A549 (cell line): ENCODE results near the gene TRMU.

Experiments used
- CBX2 ChIP-seq: fragments of 200-600 bp; sonication (generic); IDR thresholded peaks from 2 replicates; pipeline ENCODE4 v1.6.1; 2016; ENCODE audit warnings: low read depth, mild to moderate bottlenecking, borderline replicate concordance
- CEBPB ChIP-seq, 2 experiments: fragments of >200 bp in 1 of 2; sonication (Bioruptor Twin) in 1 of 2; formaldehyde crosslinking in 1 of 2; IDR thresholded peaks; 2 replicates each; pipeline ENCODE4 v1.6.1; 2012 to 2016
- CHD4 ChIP-seq: fragments of 200-600 bp; sonication (generic); IDR thresholded peaks from 2 replicates; pipeline ENCODE4 v1.6.1; 2016; ENCODE audit warnings: antibody characterized with exemption, mild to moderate bottlenecking, borderline replicate concordance
- CTCF ChIP-seq: fragments of >200 bp; sonication (Bioruptor Twin); formaldehyde crosslinking; IDR thresholded peaks from 3 replicates; pipeline ENCODE4 v1.5.1; 2016
- GATA3 ChIP-seq: IDR thresholded peaks from 2 replicates; pipeline ENCODE4 v1.6.1; 2012; ENCODE audit warnings: borderline replicate concordance
- ZFP36 ChIP-seq: fragments of 450-650 bp; IDR thresholded peaks from 2 replicates; pipeline ENCODE4 v1.6.1; 2014; ENCODE audit warnings: borderline replicate concordance; ENCODE audit not compliant: partially characterized antibody
- TF ChIP-seq, protein P1 (sequence below): IDR thresholded peaks from 2 replicates; pipeline ENCODE4 v1.6.1; 2012

DNA sequence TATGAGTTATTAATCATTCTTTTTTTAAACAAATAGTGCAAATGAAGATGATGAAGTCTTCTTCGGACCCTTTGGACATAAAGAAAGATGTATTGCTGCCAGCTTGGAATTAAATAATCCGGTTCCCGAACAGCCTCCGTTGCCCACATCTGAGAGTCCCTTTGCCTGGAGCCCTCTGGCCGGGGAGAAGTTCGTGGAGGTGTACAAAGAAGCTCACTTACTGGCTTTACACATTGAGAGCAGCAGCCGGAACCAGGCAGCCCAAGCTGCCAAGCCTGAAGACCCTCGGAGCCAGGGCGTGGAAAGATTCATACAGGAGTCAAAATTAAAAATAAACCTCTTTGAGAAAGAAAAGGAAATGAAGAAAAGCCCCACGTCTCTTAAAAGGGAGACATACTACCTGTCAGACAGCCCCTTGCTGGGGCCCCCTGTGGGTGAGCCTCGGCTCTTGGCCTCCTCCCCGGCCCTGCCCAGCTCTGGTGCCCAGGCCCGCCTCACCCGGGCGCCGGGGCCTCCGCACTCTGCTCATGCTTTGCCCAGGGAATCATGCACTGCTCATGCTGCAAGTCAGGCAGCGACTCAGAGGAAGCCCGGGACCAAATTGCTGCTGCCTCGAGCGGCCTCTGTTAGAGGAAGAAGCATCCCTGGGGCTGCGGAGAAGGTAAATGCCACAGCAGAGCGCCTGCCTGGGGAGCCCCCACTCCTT, 27.1 kb upstream of the TRMU start:
- TF ChIP-seq CTCF (no peak), ZFP36 (no peak), CEBPB (IDR thresholded peaks at IDR 0.05) (no peak), CHD4 (no peak), GATA3 (no peak), CBX2 (no peak)
- TF ChIP-seq, protein P1, sequence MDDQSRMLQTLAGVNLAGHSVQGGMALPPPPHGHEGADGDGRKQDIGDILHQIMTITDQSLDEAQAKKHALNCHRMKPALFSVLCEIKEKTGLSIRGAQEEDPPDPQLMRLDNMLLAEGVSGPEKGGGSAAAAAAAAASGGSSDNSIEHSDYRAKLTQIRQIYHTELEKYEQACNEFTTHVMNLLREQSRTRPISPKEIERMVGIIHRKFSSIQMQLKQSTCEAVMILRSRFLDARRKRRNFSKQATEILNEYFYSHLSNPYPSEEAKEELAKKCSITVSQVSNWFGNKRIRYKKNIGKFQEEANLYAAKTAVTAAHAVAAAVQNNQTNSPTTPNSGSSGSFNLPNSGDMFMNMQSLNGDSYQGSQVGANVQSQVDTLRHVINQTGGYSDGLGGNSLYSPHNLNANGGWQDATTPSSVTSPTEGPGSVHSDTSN: no peak
